GM19438 (cell line): ENCODE measurements around the gene ACTN2.

ENCODE experiments used
- ATAC-seq: cut with Tn5 transposase; IDR thresholded peaks from one replicate; pipeline ENCODE4 v1.9.1; 2021; ENCODE audit warnings: low read depth; ENCODE audit not compliant: unreplicated experiment

The ACTN2 gene

DNA sequence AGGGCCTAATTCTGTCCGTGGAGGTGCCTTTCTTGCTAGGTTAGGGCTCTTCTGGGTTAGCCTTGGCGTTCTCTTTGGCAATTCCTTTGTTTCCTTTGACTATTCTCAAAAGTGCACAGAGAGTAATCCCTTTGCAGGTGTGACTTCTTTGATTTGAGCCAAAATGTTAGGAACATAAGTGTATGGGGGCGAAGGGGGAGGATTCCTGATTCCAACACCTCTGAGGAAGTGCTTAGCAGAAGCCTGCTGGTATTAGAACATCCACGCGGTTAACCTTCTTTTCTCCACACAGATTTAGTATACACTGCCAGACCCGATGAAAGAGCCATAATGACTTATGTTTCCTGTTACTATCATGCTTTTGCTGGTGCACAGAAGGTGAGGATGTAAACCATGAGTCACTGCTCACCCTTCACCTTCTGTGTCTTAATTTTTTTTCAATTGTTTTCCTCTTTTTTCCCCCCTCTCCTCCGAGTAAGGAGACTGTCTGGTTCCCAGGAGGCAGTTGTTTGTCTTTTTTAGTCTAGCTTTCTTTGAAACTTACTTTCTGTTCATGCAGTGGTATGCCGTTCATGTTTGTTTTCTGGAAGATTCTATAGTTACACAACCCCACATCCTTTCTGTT is 48.0 kb downstream of the ACTN2 start:
- ATAC-seq: no peak

DNA sequence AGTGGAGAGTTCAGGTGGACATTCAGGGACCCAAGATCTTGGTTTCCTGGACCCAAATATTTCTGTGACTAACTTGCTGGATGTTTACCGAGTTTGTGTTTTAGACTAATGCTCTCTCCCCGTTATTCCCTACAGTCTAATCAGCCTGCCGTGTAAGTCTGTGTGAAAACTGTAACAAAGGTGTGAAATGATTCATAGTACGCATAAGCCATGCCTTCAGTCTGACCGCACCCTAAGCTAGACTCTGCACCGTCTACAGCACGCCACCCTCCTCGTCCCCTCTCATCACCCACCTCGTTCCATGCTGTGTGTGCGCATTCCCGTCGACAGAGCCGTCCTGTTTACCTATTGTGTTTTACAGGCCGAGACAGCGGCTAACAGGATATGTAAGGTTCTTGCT is 50.5 kb downstream of the ACTN2 start:
- no peak for ATAC-seq

DNA sequence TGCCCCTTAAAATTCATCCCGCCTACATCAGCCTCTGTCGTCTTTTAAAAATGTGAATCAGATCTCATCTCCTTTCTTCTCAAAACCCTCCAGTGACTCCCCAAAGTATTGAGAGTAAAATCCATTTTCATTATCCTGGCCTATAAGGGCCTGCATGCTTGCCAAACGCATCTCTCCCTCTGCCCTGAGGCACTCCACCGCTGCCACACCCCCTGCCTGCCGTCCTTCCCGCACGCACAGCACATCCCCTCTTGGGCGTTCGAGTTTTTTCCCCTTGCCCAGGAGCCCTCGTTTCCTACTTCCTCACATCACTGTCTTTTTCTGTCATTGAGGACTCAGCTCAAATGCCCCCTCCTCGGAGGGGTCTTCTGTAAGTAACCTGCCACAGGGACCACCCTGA is 55.5 kb downstream of the ACTN2 start:
- ATAC-seq: no peak

DNA sequence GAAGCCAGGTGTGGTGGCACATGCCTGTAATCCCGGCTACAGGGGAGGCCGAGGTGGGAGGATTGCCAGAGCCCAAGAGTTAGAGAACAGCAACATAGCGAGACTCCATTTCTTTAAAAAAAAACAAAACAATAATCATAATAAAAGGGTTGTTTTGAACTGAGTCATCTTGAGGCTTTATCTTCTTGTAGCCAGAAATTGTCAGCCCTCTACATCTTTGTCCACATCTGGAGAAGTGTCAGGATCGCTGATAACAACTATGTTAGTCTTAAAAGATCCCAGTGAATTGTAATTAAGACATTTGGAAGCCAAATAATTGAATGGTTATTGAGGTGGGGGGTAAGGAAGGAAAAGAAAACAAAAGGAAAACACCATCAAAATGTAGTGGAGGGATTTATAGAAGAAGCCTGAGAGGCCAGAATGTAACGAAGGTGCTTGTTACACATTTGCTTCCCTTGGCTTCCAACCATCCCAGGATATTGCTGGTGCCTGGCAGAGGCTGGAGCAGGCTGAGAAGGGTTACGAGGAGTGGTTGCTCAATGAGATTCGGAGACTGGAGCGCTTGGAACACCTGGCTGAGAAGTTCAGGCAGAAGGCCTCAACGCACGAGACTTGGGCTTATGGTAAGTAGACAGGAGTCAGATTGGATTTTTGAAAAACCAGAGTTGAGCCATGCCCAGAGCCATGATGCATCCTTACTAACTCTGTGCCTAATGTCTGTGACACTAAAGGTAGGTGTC is 56.3 kb downstream of the ACTN2 start:
- no peak for ATAC-seq

DNA sequence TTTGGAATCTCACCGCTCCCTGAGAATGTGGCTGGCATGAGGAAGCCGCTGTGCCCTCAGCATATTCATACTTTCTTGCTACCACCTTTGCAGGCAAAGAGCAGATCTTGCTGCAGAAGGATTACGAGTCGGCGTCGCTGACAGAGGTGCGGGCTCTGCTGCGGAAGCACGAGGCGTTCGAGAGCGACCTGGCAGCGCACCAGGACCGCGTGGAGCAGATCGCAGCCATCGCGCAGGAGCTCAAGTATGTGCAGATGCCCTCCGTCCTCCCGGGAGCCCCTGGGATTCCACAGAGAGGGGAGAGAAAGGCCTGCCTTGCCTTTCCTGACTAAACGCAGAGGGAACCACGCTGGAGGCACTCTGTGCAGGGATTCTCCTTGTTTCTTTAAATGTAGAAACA is 58.2 kb downstream of the ACTN2 start:
- no peak for ATAC-seq

DNA sequence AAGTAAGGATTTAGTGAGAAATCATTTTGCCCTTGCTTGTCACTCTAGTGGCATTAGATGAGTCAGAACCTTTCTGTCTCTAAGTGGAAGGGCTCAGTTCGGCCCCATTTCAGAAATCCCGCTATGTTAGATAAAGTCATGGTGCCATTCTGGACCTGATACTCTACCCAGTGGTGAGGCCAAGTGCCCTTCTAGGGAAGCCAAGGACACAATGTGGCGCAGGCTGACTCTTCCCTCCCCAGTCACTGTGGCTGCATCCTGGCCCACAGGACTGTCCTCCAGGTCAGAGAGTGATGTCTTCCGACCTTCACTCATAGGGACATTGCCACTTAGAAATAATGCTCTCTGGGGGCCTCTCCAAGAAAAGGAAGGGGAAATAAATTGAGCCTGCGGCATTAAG is 60.5 kb downstream of the ACTN2 start:
- ATAC-seq: no peak

DNA sequence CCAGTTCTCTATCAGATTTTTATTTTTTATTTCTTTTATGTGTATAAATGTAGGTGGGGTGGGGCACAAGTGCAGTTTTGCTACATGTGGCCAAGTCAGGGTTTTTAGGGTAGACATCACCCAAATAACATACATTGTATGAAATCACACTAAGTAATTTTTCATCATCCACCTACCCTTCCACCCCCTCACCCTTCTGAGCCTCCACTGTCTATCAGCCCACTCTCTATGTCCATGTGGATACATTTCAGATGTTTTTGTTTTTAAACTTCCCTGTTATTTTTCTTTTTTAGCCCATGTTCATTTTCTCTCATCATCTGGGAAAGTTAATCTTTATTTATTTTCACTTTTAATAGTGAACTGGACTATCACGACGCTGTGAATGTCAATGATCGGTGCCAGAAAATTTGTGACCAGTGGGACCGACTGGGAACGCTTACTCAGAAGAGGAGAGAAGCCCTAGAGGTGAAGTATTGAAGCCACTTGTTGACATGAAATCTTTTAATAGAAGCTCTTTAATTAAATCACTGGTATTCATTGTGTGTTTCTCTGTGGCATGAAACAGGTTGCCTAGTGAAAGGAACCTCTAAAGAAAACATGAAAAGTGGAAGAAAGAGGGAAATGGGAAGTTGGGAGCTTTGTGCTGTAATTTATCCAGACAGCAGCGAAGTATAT is 61.1 kb downstream of the ACTN2 start:
- no peak for ATAC-seq

DNA sequence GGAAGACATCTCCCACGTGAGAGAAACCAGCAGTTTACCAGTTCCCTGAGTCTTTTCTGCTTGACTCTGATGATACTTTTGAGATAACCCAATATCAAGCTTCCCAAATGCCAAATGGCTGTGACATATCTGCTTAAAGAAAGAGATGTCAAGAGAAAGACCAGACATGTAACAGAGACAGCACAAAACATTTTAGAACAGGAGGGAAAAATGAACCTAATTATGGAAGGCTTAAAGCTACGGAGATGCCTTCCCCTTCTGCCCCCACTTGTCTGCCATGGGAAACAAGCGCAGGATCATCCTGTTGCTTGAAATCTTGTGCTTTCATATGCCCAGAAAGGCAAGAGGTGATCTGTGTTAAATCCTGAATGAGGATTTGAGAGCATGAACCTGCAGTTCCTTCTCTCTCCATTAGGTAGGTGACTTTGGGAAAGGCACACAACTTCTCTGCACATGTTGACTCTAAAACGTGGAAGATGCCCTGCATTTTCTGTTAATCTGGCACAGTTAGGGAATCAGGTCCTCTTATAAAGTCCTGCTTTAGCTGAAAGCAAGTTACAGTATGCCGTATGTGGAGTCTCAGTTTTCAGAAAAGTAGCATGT is 62.1 kb downstream of the ACTN2 start:
- ATAC-seq: no peak

DNA sequence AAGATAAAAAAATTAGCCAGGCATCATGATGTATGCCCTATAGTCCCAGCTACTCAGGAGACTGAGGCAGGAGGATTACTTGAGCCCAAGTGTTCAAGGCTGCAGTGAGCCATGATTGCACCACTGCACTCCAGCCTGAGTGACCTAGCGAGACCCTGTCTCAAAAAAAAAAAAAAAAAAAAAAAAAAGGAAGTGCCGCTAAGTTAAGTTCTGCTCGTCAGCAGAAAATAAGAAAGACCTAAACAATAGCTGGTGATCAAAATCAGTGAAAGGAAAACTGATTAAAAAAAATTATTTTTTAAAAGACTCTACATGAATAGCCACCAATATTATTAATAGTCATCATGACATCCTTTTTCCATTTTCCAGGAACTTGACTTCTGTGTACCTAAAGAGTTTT is 64.6 kb downstream of the ACTN2 start:
- ATAC-seq: no peak

DNA sequence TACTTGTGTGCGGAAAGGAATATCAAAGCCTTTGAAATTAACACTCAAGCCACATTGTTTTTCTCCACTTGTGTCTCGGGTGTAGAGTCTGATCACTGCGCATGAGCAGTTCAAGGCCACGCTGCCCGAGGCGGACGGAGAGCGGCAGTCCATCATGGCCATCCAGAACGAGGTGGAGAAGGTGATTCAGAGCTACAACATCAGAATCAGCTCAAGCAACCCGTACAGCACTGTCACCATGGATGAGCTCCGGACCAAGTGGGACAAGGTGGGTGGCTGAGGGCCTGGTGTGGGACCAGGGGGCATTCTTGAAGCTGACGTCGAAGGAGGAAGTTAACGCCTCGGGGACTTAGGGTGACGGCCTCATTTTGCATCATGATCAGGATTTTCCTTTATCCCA is 65.1 kb downstream of the ACTN2 start:
- no peak for ATAC-seq

DNA sequence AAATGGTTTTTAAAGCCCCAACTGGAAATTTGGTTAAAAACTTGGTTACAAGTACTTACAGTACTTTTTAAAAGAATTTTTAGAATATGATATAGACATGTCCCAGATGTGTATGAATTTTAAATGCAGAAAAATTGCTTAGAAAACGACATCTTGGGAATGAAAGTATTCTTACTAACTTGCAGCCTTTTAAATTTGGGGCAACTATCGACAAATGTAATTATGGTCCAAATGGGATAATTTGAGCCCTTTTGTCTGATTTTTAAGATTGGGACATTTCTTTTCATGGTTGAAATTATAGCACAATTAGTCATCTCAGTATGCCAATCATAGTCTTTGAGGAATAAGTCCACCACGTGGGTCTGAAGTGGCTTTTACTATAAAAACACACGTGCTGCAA is 65.6 kb downstream of the ACTN2 start:
- no peak for ATAC-seq

DNA sequence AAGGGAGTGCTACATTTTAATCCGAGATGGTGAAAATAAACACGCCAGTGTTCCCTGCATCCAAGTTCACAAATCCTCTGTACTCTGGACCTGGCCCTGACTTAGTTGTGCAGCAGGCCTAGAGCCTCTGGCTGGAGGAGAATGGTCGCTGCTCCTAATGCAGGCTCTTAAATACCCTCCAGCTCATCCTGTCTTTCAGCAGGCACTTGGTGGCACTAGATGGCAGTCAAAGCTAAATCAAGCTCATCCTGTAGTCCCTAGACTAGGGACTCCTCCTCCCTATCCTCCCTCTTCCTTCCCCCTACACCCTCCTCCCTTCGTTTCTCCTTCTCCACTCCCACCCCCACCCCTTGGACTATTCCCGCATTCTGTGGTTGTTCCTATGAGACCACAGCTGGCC is 67.2 kb downstream of the ACTN2 start:
- ATAC-seq: no peak

DNA sequence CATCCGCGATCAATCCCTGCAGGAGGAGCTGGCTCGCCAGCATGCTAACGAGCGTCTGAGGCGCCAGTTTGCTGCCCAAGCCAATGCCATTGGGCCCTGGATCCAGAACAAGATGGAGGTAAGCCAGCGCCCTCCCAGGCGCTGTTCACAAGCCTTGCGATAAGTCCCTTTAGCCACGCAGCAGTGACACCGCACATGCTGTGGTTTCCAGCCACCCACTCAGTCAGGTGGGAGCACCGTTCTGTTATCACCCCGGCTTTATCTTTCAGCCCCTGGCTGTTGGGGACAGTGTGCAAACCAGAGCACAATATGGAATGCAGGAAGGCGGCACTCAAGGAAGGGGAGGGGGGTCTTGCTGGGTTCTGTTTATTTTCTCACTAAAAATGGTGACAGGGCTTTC is 67.7 kb downstream of the ACTN2 start:
- ATAC-seq: no peak

DNA sequence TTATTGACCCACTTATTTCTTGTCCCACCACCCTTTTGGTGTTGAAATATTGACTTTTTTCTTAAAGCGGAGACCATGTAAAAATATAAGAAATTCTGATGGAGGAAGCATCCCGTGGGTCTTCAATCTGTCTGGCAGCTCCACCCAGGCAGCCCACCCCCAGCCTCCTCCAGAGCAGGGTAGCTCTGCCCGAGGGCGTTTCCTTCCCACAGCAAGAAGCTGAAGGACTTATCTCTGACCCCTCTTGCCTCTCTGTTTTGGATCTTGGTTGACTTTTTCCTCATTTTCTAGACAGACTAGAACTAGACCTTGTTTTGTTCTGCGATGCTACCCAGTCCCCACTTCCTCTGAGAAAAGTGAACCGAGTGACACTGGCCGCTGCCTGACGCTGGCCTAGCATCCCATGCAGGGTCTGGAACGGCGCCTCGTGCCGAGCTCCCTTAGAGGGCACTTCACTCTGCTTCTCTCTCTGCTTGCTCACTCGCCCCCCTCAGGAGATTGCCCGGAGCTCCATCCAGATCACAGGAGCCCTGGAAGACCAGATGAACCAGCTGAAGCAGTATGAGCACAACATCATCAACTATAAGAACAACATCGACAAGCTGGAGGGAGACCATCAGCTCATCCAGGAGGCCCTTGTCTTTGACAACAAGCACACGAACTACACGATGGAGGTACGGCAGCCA is 68.4 kb downstream of the ACTN2 start:
- no peak for ATAC-seq

DNA sequence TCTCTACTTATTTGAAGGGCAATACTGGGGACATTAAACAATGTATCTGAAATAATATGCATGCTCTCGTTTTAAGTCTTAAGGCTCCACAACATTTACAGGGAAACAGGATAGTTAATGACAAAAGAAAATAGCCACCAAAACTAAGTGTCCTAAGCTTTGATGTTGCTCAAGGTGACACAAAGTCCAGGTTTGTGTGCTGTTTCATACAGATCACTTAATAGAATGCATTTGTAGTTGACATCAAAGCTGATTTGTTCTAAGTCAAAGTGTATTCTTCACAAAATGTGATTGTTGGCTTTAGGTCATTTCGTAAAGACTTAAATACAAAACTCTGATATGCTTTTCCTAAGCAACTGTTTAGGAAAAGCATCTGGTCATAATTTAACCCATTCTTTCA is 71.3 kb downstream of the ACTN2 start:
- no peak for ATAC-seq

DNA sequence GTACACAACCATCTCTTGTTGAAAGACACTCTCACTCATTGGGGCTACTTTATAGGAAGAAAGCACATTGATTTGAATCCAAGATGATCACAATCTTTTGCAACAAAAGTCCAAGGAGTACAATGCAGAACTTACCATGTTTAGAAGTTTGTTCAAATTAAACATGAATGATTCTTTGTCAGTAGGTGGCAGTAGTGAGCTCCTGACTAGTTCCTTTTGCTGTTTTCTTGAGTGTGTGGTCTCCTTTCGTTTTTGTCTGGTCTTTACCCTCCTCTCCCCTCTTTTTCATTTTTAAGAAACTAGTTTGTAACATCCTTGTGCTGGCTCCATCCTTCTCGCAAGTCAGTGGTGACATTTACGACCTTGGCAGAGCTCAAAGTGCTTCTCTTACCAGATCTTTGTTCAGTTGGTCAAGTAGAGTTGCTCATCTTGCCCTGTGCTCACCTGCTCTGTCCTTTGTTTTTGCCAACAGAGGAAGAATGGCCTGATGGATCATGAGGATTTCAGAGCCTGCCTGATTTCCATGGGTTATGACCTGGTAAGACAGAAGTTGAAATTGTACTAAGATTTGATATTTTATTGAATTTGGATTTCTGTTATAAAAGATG is 73.1 kb downstream of the ACTN2 start:
- no peak for ATAC-seq

DNA sequence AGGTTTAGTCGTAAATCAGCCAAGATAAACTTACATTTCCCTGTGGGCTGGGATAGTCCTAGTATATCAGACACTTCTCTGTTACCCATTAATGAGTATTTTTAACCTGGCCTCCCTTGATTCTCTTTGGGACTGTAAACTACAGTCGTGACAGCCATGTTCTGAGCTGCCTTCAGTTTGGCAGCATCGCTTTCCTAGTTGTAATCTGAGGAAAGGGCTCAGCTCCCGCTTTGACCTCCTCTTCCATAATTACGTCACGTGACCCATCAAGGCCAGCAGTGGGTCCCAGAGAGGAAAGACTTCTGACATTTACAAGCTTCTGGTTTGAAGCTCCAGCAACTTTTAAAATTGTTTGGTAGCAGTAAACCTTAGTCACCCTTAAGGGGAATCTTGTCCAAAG is 74.2 kb downstream of the ACTN2 start:
- ATAC-seq: no peak

DNA sequence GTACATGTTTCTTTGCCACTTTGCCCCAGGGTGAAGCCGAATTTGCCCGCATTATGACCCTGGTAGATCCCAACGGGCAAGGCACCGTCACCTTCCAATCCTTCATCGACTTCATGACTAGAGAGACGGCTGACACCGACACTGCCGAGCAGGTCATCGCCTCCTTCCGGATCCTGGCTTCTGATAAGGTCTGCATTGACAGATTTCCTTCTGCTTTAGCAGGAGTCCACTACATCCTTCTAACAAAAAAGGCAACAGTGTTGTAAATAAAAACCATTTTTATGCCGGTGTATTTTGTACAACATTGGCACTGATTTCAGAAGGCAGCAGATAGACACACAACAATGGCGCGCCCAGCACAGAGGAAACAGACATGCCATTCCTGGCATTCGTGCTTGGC is 74.7 kb downstream of the ACTN2 start:
- no peak for ATAC-seq

DNA sequence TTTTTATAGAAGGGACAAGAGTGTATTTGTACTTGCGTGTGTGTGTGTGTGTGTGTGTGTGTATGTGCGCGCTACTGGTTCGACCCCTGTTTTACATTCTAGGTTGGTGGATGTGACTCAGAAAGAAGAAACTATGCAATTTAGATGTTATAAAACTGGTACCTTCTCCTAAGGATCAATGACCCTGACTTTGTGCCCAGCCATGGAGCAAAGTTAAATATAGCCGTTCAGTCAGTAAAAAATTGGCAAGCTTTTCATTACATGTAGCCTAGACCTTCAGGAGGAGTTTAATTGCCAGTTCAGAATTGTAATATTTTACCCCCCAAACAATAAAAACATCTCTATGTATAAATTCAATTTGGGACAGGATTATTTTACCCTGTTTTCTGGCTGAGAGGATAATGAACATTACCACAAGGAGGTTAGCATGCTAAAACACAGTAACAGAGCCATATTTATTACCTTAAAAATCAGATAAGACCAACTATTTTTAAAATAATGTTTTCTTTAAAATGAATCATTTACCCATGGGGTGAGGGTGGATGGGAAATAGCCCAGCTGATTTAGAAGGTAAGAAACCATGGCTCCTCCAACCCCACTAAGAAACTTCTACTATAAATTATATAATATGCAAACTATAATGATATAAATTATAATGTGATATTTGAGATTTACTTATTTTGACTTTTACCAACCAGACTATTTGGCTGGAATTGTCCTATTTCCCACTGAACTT is 75.3 kb downstream of the ACTN2 start:
- no peak for ATAC-seq

DNA sequence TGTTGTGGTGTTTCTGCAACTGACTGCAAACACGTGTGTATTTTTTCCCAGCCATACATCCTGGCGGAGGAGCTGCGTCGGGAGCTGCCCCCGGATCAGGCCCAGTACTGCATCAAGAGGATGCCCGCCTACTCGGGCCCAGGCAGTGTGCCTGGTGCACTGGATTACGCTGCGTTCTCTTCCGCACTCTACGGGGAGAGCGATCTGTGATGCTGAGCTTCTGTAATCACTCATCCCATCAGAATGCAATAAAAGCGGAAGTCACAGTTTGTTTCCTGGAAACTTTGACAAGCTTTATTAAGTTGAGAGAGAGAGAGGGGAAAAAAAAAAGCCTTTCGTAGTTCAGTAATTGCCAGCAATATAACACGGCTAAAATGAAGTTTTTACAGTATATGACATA is 76.1 kb downstream of the ACTN2 start:
- ATAC-seq: no peak
